DOHH2 (cell line): ENCODE results near the gene COL19A1.

Experiments
- H3F3A ChIP-seq: fragments of 200-600 bp; sonication (generic), shearing (Covaris generic); 2 replicates; pipeline ENCODE4 v1.6.0; 2016; ENCODE audit warnings: antibody characterized with exemption, mild to moderate bottlenecking; ENCODE audit not compliant: control insufficient read depth, insufficient read depth
- H3K27ac ChIP-seq: fragments of 200-600 bp; sonication (generic); 2 replicates; pipeline ENCODE4 v1.5.1; 2014; ENCODE audit warnings: low read depth, mild to moderate bottlenecking, low read length, moderate library complexity
- H3K27me3 ChIP-seq: fragments of 200-600 bp; sonication (generic); 2 replicates; pipeline ENCODE4 v1.6.1; 2014; ENCODE audit warnings: mild to moderate bottlenecking, low read length, mixed read lengths; ENCODE audit not compliant: control insufficient read depth
- H3K36me3 ChIP-seq: fragments of 200-600 bp; sonication (generic); 2 replicates; pipeline ENCODE4 v1.6.1; 2014; ENCODE audit warnings: mild to moderate bottlenecking, low read length, moderate library complexity, mixed read lengths; ENCODE audit not compliant: control insufficient read depth
- H3K4me1 ChIP-seq: fragments of 200-600 bp; sonication (generic); 2 replicates; pipeline ENCODE4 v1.6.1; 2014; ENCODE audit warnings: mild to moderate bottlenecking, low read length, mixed read lengths; ENCODE audit not compliant: control insufficient read depth
- H3K4me2 ChIP-seq: fragments of 200-600 bp; sonication (generic); 2 replicates; pipeline ENCODE4 v1.6.0; 2014; ENCODE audit warnings: mild to moderate bottlenecking, low read length, moderate library complexity
- H3K4me3 ChIP-seq: fragments of 200-600 bp; sonication (generic); 2 replicates; pipeline ENCODE4 v1.5.1; 2014; ENCODE audit warnings: mild to moderate bottlenecking, low read length, mixed read lengths
- H3K79me2 ChIP-seq: fragments of 200-600 bp; sonication (generic); 2 replicates; pipeline ENCODE4 v1.6.1; 2014; ENCODE audit warnings: mild to moderate bottlenecking, low read length, mixed read lengths; ENCODE audit not compliant: control insufficient read depth
- H3K9me2 ChIP-seq: fragments of 200-600 bp; sonication (generic); replicated peaks from 2 replicates; pipeline ENCODE4 v1.6.1; 2014; ENCODE audit warnings: mild to moderate bottlenecking, low read length, mixed read lengths; ENCODE audit not compliant: control insufficient read depth
- H3K9me3 ChIP-seq: fragments of 200-600 bp; sonication (generic); 2 replicates; pipeline ENCODE4 v1.6.1; 2014; ENCODE audit warnings: antibody characterized with exemption, low read length, mixed read lengths; ENCODE audit not compliant: control insufficient read depth, insufficient read depth
- H4K20me1 ChIP-seq: fragments of 200-600 bp; sonication (generic); 2 replicates; pipeline ENCODE4 v1.6.0; 2014; ENCODE audit warnings: low read depth, mild to moderate bottlenecking, antibody characterized with exemption, low read length, moderate library complexity; ENCODE audit not compliant: control insufficient read depth, insufficient read depth
- EZH2phosphoT487 ChIP-seq: fragments of 200-600 bp; sonication (generic); IDR thresholded peaks from 2 replicates; pipeline ENCODE4 v1.6.1; 2017; ENCODE audit warnings: borderline replicate concordance, mild to moderate bottlenecking, antibody characterized with exemption, low read length, moderate library complexity, mixed read lengths
- TF ChIP-seq, protein P1 (sequence below): fragments of 200-600 bp; sonication (generic); IDR thresholded peaks from one replicate; pipeline ENCODE4 v1.5.1; 2014; ENCODE audit warnings: antibody characterized with exemption, mild to moderate bottlenecking, low read depth, low read length; ENCODE audit not compliant: poor library complexity, severe bottlenecking

COL19A1 gene

GRCh38 chr6:70184723-70185122, 318.4 kb downstream of the COL19A1 start:
- H3K27ac ChIP-seq: no peak overlapping the region
- no peaks in the 10 kb centered on the region for H3F3A ChIP-seq
- no peaks in the 10 kb centered on the region for H3K9me3 ChIP-seq
- no peaks in the 10 kb centered on the region for H3K36me3 ChIP-seq
- no peaks in the 10 kb centered on the region for H3K9me2 ChIP-seq
- no peaks in the 10 kb centered on the region for H3K79me2 ChIP-seq
- H3K4me3 ChIP-seq: no peak overlapping the region
- no peaks in the 10 kb centered on the region for H3K4me1 ChIP-seq
- H3K27me3 ChIP-seq: no peaks in the 10 kb centered on the region
- TF ChIP-seq, protein P1, sequence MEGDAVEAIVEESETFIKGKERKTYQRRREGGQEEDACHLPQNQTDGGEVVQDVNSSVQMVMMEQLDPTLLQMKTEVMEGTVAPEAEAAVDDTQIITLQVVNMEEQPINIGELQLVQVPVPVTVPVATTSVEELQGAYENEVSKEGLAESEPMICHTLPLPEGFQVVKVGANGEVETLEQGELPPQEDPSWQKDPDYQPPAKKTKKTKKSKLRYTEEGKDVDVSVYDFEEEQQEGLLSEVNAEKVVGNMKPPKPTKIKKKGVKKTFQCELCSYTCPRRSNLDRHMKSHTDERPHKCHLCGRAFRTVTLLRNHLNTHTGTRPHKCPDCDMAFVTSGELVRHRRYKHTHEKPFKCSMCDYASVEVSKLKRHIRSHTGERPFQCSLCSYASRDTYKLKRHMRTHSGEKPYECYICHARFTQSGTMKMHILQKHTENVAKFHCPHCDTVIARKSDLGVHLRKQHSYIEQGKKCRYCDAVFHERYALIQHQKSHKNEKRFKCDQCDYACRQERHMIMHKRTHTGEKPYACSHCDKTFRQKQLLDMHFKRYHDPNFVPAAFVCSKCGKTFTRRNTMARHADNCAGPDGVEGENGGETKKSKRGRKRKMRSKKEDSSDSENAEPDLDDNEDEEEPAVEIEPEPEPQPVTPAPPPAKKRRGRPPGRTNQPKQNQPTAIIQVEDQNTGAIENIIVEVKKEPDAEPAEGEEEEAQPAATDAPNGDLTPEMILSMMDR: no peak
- TF ChIP-seq EZH2phosphoT487: no peak
- H4K20me1 ChIP-seq: no peaks in the 10 kb centered on the region
- no peak overlapping the region for H3K4me2 ChIP-seq

DNA sequence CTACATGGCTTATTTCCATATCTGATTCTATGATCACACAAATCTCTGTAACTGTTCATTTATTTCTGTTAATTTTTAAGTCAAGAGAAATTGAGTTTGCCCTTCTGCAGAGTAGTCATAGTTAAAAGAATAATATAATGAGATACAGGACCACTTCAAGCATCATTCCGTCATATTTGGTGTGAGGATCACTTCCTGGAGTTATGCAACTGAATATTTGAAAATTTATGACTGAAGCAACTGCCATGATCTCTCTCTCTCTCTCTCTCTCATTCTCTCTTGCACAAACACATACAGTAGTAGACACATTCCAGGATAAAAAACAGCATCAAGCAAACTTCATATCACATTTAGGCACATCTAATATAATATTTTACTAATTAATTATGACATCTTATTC, 320.1 kb downstream of the COL19A1 start:
- Histone ChIP-seq H3K9me3 (no peaks in the 10 kb centered on the region), H3K79me2 (no peaks in the 10 kb centered on the region), H3F3A (no peaks in the 10 kb centered on the region), H4K20me1 (no peaks in the 10 kb centered on the region), H3K9me2 (no peaks in the 10 kb centered on the region), H3K27me3 (no peaks in the 10 kb centered on the region), H3K27ac (no peak overlapping the region), H3K4me3 (no peak overlapping the region), H3K4me1 (no peaks in the 10 kb centered on the region), H3K36me3 (no peaks in the 10 kb centered on the region), H3K4me2 (no peak overlapping the region)
- no peak for TF ChIP-seq EZH2phosphoT487
- TF ChIP-seq, protein P1: no peak

DNA sequence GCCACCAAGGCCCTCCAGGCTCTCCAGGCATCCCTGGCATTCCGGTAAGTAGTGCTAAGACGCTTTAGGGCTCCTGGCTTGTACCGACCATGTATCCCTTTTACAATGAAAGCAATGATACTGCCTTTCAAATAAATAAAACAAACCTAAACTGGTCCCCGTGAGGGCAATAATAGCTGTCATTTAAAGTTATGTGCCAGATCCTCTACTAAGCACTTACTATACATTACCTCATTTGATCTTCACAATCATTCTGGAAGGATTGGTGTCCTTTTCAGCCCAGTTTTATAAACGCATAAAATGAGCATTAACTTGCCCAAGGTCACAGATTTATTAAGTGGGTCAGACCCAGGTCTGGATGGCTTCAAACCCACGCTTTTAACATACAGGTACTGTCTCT, 321.8 kb downstream of the COL19A1 start:
- no peak overlapping the region for H3K4me3 ChIP-seq
- H3F3A ChIP-seq: no peaks in the 10 kb centered on the region
- H3K27me3 ChIP-seq: no peaks in the 10 kb centered on the region
- H3K4me1 ChIP-seq: no peaks in the 10 kb centered on the region
- TF ChIP-seq, protein P1: no peak
- TF ChIP-seq EZH2phosphoT487: no peak
- H3K27ac ChIP-seq: no peak overlapping the region
- no peaks in the 10 kb centered on the region for H3K9me3 ChIP-seq
- no peaks in the 10 kb centered on the region for H4K20me1 ChIP-seq
- H3K4me2 ChIP-seq: no peak overlapping the region
- H3K36me3 ChIP-seq: no peaks in the 10 kb centered on the region
- H3K79me2 ChIP-seq: no peaks in the 10 kb centered on the region
- H3K9me2 ChIP-seq: no peaks in the 10 kb centered on the region

GRCh38 chr6:70194421-70194820, 328.1 kb downstream of the COL19A1 start:
- Histone ChIP-seq H3K4me3 (no peak overlapping the region), H3K27ac (no peak overlapping the region), H3K4me1 (no peaks in the 10 kb centered on the region), H3K9me3 (no peaks in the 10 kb centered on the region), H3K9me2 (no peaks in the 10 kb centered on the region; the same call in 1 of the 2 replicates), H4K20me1 (no peaks in the 10 kb centered on the region), H3K27me3 (no peaks in the 10 kb centered on the region), H3K79me2 (no peaks in the 10 kb centered on the region), H3K36me3 (no peaks in the 10 kb centered on the region), H3K4me2 (no peak overlapping the region), H3F3A (no peaks in the 10 kb centered on the region)
- TF ChIP-seq, protein P1: no peak
- TF ChIP-seq EZH2phosphoT487: no peak
